IMR-90 (cell line): ENCODE data around the gene MSANTD4. TPM values are rescaled to one million over a fixed set of nuclear protein-coding genes. Genes with fewer than 3 reads are reported as not detected.

Experiments used
- ATAC-seq: fragments of 200-7000 bp; cut with Tn5 transposase; 2 replicates; pipeline ENCODE4 v1.9.1; 2020; ENCODE audit warnings: low read depth, mild to moderate bottlenecking, moderate library complexity
- BruUV-seq: library from RNA; stranded (reverse); fragments of 400-500 nt; replicated peaks from 2 replicates; lab custom pipeline; 2021; lab: Mats Ljungman, UMichigan
- CTCF ChIA-PET: fragments of 300-600 bp; formaldehyde crosslinking; extraction: SDS; loops from one replicate; lab custom pipeline; 2021; ENCODE audit warnings: antibody characterized with exemption; lab: Yijun Ruan, JAX
- POLR2A ChIA-PET: fragments of 300-600 bp; sonication (Branson Sonifier 250); formaldehyde crosslinking; loops from one replicate; lab custom pipeline; 2022; ENCODE audit warnings: antibody characterized with exemption; ENCODE audit not compliant: unreplicated experiment; lab: Charles Lee
- DNase-seq: peaks from one replicate; pipeline ENCODE4 v3.0.0; 2013
- H2AFZ ChIP-seq: replicated peaks from 2 replicates; pipeline ENCODE3; 2013; ENCODE audit warnings: low read length, mild to moderate bottlenecking; ENCODE audit not compliant: poor library complexity
- H2AK5ac ChIP-seq: 2 replicates; pipeline ENCODE4 v1.6.1; 2013; ENCODE audit warnings: low read depth, low read length, inconsistent platforms
- H2AK9ac ChIP-seq: replicated peaks from 2 replicates; pipeline ENCODE3; 2013; ENCODE audit warnings: mild to moderate bottlenecking, low read depth, low read length, moderate library complexity; ENCODE audit not compliant: poor library complexity
- H2BK120ac ChIP-seq: 2 replicates; pipeline ENCODE4 v1.6.1; 2013; ENCODE audit warnings: low read depth, low read length, inconsistent platforms
- H2BK15ac ChIP-seq: 3 replicates; pipeline ENCODE4 v1.6.1; 2013; ENCODE audit warnings: low read depth, low read length, inconsistent platforms
- H2BK20ac ChIP-seq: 2 replicates; pipeline ENCODE4 v1.6.1; 2013; ENCODE audit warnings: low read depth, mild to moderate bottlenecking, inconsistent platforms, low read length, moderate library complexity
- H2BK5ac ChIP-seq: 2 replicates; pipeline ENCODE4 v1.6.1; 2013; ENCODE audit warnings: mild to moderate bottlenecking, low read depth, low read length, inconsistent platforms; ENCODE audit not compliant: poor library complexity, severe bottlenecking
- H3K14ac ChIP-seq: replicated peaks from 2 replicates; pipeline ENCODE4 v1.6.1; 2013; ENCODE audit warnings: low read depth, low read length, inconsistent platforms
- H3K18ac ChIP-seq: 2 replicates; pipeline ENCODE4 v1.6.1; 2013; ENCODE audit warnings: low read depth, low read length, control low read depth
- H3K23ac ChIP-seq: 2 replicates; pipeline ENCODE4 v1.6.1; 2013; ENCODE audit warnings: low read depth, low read length, inconsistent platforms
- H3K27ac ChIP-seq: 2 replicates; pipeline ENCODE4 v1.5.1; 2013; ENCODE audit warnings: mild to moderate bottlenecking, control low read depth, low read length; ENCODE audit not compliant: insufficient read depth
- H3K27me3 ChIP-seq: 2 replicates; pipeline ENCODE4 v1.6.1; 2013; ENCODE audit warnings: low read length; ENCODE audit not compliant: control insufficient read depth, insufficient read depth
- H3K36me3 ChIP-seq: 2 replicates; pipeline ENCODE4 v1.6.1; 2013; ENCODE audit warnings: low read length, mixed read lengths; ENCODE audit not compliant: control insufficient read depth, insufficient read depth
- H3K4ac ChIP-seq: 2 replicates; pipeline ENCODE4 v1.6.1; 2013; ENCODE audit warnings: low read depth, low read length, inconsistent platforms
- H3K4me1 ChIP-seq: 2 replicates; pipeline ENCODE4 v1.6.1; 2013; ENCODE audit warnings: low read length, mixed read lengths; ENCODE audit not compliant: control insufficient read depth, insufficient read depth
- H3K4me2 ChIP-seq: 2 replicates; pipeline ENCODE4 v1.6.1; 2013; ENCODE audit warnings: low read depth, mild to moderate bottlenecking, control low read depth, low read length, moderate library complexity
- H3K4me3 ChIP-seq: 2 replicates; pipeline ENCODE4 v1.5.1; 2013; ENCODE audit warnings: low read depth, mild to moderate bottlenecking, control low read depth, low read length, moderate library complexity; ENCODE audit not compliant: insufficient read depth
- H3K56ac ChIP-seq: 2 replicates; pipeline ENCODE4 v1.6.1; 2013; ENCODE audit warnings: low read length, inconsistent platforms; ENCODE audit not compliant: insufficient read depth; ENCODE audit errors: extremely low read depth
- H3K79me1 ChIP-seq, 2 experiments: 2 replicates each; pipeline ENCODE4 v1.6.1; 2013; ENCODE audit warnings: low read length in 2 of 2, inconsistent platforms in 1 of 2, low read depth in 1 of 2
- H3K9ac ChIP-seq: 2 replicates; pipeline ENCODE4 v1.6.1; 2013; ENCODE audit warnings: low read depth, low read length, control low read depth
- H3K9me1 ChIP-seq: 2 replicates; pipeline ENCODE4 v1.6.1; 2013; ENCODE audit warnings: low read length, inconsistent platforms; ENCODE audit not compliant: insufficient read depth
- H3K9me3 ChIP-seq: 2 replicates; pipeline ENCODE4 v1.6.1; 2013; ENCODE audit warnings: low read length; ENCODE audit not compliant: control insufficient read depth, insufficient read depth
- H4K20me1 ChIP-seq: 2 replicates; pipeline ENCODE4 v1.6.1; 2013; ENCODE audit warnings: low read length, inconsistent platforms; ENCODE audit not compliant: insufficient read depth
- H4K5ac ChIP-seq: 2 replicates; pipeline ENCODE4 v1.6.1; 2013; ENCODE audit warnings: mild to moderate bottlenecking, low read depth, low read length, control low read depth
- H4K8ac ChIP-seq, 2 experiments: 2 replicates each; pipeline ENCODE4 v1.6.1; 2013; ENCODE audit warnings: low read depth in 2 of 2, low read length in 2 of 2, control low read depth in 1 of 2, inconsistent platforms in 1 of 2
- H4K91ac ChIP-seq: 2 replicates; pipeline ENCODE4 v1.6.1; 2013; ENCODE audit warnings: low read depth, low read length, inconsistent platforms; ENCODE audit not compliant: insufficient read depth
- BHLHE40 ChIP-seq: fragments of 150-350 bp; IDR thresholded peaks from 2 replicates; pipeline ENCODE4 v1.6.1; 2016; ENCODE audit warnings: mild to moderate bottlenecking, low read depth, low read length
- CEBPB ChIP-seq: IDR thresholded peaks from 2 replicates; pipeline ENCODE4 v1.6.1; 2012; ENCODE audit warnings: low read depth, low read length, improper control_type of control experiment
- CHD1 ChIP-seq: IDR thresholded peaks from 2 replicates; pipeline ENCODE4 v1.6.1; 2012; ENCODE audit warnings: low read depth, low read length, improper control_type of control experiment
- FOS ChIP-seq: fragments of 150-350 bp; IDR thresholded peaks from 2 replicates; pipeline ENCODE4 v1.6.1; 2016; ENCODE audit warnings: low read depth, low read length
- MAFK ChIP-seq: IDR thresholded peaks from 2 replicates; pipeline ENCODE4 v1.6.1; 2012; ENCODE audit warnings: low read depth, low read length, improper control_type of control experiment
- MXI1 ChIP-seq: IDR thresholded peaks from 2 replicates; pipeline ENCODE4 v1.6.1; 2012; ENCODE audit warnings: low read depth, mild to moderate bottlenecking, low read length, moderate library complexity, borderline replicate concordance
- RAD21 ChIP-seq: IDR thresholded peaks from 2 replicates; pipeline ENCODE4 v1.6.1; 2012; ENCODE audit warnings: low read length, improper control_type of control experiment
- RCOR1 ChIP-seq: IDR thresholded peaks from 2 replicates; pipeline ENCODE4 v1.6.1; 2012; ENCODE audit warnings: mild to moderate bottlenecking, low read length, improper control_type of control experiment; ENCODE audit not compliant: insufficient replicate concordance
- RFX5 ChIP-seq: IDR thresholded peaks from 2 replicates; pipeline ENCODE4 v1.8.0; 2012; ENCODE audit warnings: low read depth, mild to moderate bottlenecking, low read length, moderate library complexity
- SMC3 ChIP-seq: fragments of 150-350 bp; IDR thresholded peaks from 2 replicates; pipeline ENCODE4 v1.6.1; 2016; ENCODE audit warnings: low read depth, mild to moderate bottlenecking, antibody characterized with exemption, low read length, moderate library complexity
- WGBS, 2 experiments: methylation state at CpG; one replicate each; pipeline versions ENCODE4 v1.1.5 to v1.1.7; 2013; ENCODE audit warnings: missing lambda C conversion rate in 2 of 2; ENCODE audit not compliant: insufficient read length in 1 of 2; ENCODE audit errors: extremely low coverage in 2 of 2; 5-methylcytosine and 5-hydroxymethylcytosine counted together
- dilution Hi-C: fragments of 300-500 bp; cut with HindIII; formaldehyde crosslinking; loops from one replicate; pipeline ENCODE4 v1.14.3; 2018; ENCODE audit warnings: low sequenced_read_pairs; ENCODE audit not compliant: unreplicated experiment
- in situ Hi-C: fragments of 300-500 bp; cut with MboI; formaldehyde crosslinking; loops from 3 replicates; pipeline ENCODE4 v1.14.3; 2019; ENCODE audit warnings: low sequenced_read_pairs, inconsistent platforms, mixed read lengths
- intact Hi-C: fragments of 100-400 bp; cut with micrococcal nuclease; formaldehyde crosslinking; loops from 2 replicates; pipeline ENCODE4 v1.10.0; 2022
- polyA plus RNA-seq, 3 experiments: library from polyadenylated mRNA; depleted of rRNA; stranded (reverse); fragments of >200 nt; gene quantifications; 2 replicates each; pipeline ENCODE4 v1.2.3, GENCODE V29; 2012; ENCODE audit warnings: low replicate concordance in 1 of 3
- total RNA-seq: library from RNA; depleted of rRNA; stranded (reverse); fragments of >200 nt; gene quantifications from 2 replicates; pipeline ENCODE4 v1.2.3, GENCODE V29; 2012
- TF ChIP-seq, protein P1 (sequence below): fragments of 150-350 bp; IDR thresholded peaks from 2 replicates; pipeline ENCODE4 v1.6.1; 2017; ENCODE audit warnings: mild to moderate bottlenecking, antibody characterized with exemption, low read length, low read depth
- TF ChIP-seq, protein P2 (sequence below): conservative IDR thresholded peaks from 2 replicates; pipeline ENCODE4 v1.5.1; 2012; ENCODE audit warnings: mild to moderate bottlenecking, low read depth, low read length, improper control_type of control experiment
- TF ChIP-seq, protein P3 (sequence below): fragments of 150-350 bp; IDR thresholded peaks from 2 replicates; pipeline ENCODE4 v1.6.1; 2016; ENCODE audit warnings: low read depth, mild to moderate bottlenecking, low read length, moderate library complexity, borderline replicate concordance

The MSANTD4 gene
- total and polyA plus RNA-seq, 2 of the 4 experiments (the other 2 are of a cell fraction) = 9.4 to 18.8 TPM

DNA sequence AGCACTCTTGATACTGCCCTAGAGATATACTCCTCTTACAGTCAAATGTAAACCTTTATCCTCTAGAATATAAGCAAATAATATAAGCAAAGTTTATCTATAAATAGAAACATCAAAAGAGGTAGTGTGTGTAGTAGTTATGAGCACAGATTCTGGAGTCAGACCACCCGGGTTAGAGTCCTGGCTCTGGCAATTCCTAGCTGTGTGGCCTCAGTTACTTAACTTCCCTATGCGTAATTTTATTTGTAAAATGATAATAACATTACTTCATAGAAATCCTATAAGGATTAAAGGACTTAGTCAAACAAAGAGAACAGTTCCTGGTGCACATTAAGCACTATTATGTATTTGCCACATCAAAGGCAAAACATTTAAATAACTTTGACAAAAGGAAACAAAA, 7.0 kb downstream of the MSANTD4 start:
- Histone ChIP-seq H2BK15ac (no peak overlapping the region), H4K20me1 (peaks cover 5% of the 10 kb centered on the region; the same call in 1 of the 2 replicates), H3K18ac (no peak overlapping the region), H3K14ac (no peak overlapping the region), H3K4ac (no peak overlapping the region), H4K5ac (no peak overlapping the region), H3K36me3 (peaks cover 7% of the 10 kb centered on the region), H3K27ac (no peak overlapping the region), H2BK120ac (no peak overlapping the region), H3K4me2 (no peak overlapping the region; the same call in 1 of the 2 replicates), H3K23ac (no peak overlapping the region), H2AK5ac (no peak overlapping the region), H3K9me3 (no peaks in the 10 kb centered on the region), H3K9me1 (peaks cover 7% of the 10 kb centered on the region; the same call in 1 of the 2 replicates), H3K4me3 (no peak overlapping the region), H2AK9ac (no peak overlapping the region), H3K4me1 (peaks cover 6% of the 10 kb centered on the region), H2BK5ac (no peak overlapping the region), H4K8ac (no peak overlapping the region), H4K91ac (no peak overlapping the region), H2BK20ac (no peak overlapping the region), H3K56ac (no peak overlapping the region), H2AFZ (no peak overlapping the region), H3K27me3 (no peaks in the 10 kb centered on the region), H3K9ac (no peak overlapping the region), H3K79me1 (peaks cover 31 to 70% of the 10 kb centered on the region in 2 experiments)
- no peak for TF ChIP-seq MAFK
- TF ChIP-seq, protein P1, sequence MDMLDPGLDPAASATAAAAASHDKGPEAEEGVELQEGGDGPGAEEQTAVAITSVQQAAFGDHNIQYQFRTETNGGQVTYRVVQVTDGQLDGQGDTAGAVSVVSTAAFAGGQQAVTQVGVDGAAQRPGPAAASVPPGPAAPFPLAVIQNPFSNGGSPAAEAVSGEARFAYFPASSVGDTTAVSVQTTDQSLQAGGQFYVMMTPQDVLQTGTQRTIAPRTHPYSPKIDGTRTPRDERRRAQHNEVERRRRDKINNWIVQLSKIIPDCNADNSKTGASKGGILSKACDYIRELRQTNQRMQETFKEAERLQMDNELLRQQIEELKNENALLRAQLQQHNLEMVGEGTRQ = no peak
- TF ChIP-seq MXI1 = no peak
- no peak for TF ChIP-seq RFX5
- TF ChIP-seq BHLHE40 = no peak
- no peak for TF ChIP-seq CHD1
- no peak for TF ChIP-seq SMC3
- TF ChIP-seq, protein P2, sequence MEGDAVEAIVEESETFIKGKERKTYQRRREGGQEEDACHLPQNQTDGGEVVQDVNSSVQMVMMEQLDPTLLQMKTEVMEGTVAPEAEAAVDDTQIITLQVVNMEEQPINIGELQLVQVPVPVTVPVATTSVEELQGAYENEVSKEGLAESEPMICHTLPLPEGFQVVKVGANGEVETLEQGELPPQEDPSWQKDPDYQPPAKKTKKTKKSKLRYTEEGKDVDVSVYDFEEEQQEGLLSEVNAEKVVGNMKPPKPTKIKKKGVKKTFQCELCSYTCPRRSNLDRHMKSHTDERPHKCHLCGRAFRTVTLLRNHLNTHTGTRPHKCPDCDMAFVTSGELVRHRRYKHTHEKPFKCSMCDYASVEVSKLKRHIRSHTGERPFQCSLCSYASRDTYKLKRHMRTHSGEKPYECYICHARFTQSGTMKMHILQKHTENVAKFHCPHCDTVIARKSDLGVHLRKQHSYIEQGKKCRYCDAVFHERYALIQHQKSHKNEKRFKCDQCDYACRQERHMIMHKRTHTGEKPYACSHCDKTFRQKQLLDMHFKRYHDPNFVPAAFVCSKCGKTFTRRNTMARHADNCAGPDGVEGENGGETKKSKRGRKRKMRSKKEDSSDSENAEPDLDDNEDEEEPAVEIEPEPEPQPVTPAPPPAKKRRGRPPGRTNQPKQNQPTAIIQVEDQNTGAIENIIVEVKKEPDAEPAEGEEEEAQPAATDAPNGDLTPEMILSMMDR = no peak
- no peak for TF ChIP-seq RAD21
- TF ChIP-seq FOS = no peak
- TF ChIP-seq RCOR1 = no peak
- TF ChIP-seq CEBPB = no peak
- TF ChIP-seq, protein P3, sequence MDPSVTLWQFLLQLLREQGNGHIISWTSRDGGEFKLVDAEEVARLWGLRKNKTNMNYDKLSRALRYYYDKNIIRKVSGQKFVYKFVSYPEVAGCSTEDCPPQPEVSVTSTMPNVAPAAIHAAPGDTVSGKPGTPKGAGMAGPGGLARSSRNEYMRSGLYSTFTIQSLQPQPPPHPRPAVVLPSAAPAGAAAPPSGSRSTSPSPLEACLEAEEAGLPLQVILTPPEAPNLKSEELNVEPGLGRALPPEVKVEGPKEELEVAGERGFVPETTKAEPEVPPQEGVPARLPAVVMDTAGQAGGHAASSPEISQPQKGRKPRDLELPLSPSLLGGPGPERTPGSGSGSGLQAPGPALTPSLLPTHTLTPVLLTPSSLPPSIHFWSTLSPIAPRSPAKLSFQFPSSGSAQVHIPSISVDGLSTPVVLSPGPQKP = no peak
- dilution Hi-C loops (no loop called here), intact Hi-C loops (loop anchor here (5.0 kb wide), 1 partner anchor 103 kb away; no protein-coding TSS in a partner anchor), in situ Hi-C loops (no loop called here)
- ATAC-seq = no peak
- POLR2A ChIA-PET = no interaction called here
- BruUV-seq = no TSS peak
- DNase-seq = no peak
- no CpG with 5 or more reads among the region's 2 CpGs for WGBS, 2 experiments
- CTCF ChIA-PET = no interaction called here
